Measurements from ENCODE around the gene TUT1. TPM values are rescaled to one million over a fixed set of nuclear protein-coding genes. Genes with fewer than 3 reads are reported as not detected.

TUT1 gene
- total RNA-seq, 4 donors from 2014 or later = 7.8 to 15.7 (median 11.7) TPM

DNA sequence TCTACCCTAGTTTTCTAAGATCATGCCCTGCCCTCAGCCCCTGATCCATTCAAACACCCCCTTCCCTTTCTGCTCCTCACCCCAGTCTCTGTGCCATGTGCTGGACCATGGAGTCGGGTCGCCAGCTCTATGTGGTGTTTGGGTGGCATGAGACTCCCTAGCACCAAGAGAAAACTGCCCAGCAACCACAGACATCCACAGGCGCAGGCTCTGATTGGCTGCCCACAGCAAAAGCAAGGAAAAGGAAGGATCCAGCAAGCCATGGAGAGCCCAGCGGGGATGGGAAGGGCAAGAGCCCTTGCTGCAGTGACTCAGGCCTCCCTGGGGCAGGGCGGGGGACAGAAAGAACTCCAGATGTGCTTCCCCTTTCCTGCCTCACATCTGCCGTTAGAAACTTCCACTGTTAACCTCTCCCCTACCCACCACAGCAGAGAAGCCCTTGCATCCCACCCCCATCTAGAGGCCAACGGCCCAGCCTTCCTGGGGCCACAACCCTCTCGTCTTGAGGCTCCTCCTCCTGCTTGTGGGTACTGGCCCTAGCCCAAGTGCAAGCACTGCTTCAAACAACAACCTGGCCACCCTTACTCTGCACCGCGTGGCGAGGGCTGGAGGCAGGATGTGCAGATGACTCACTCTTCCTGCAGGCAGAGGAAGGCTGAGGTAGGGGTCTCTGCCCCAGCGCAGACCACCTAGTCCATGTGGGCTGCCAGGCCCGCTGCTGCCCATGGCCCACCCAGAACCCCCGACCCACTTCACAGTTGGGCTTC lies 35.0 kb downstream of the TUT1 start:
- in situ Hi-C loops (cut with MboI; ENCODE audit: low sequenced_read_pairs in 4 of 4) = loop anchor here in 2 of 4 donors (10.0 kb wide), 3 partner anchors 61 to 161 kb away; no protein-coding TSS in a partner anchor
- ATAC-seq = peak; percentile 40 to 42
- H3K4me1 ChIP-seq = peaks cover 86 to 90% of the 10 kb centered on the region in 2 donors

GRCh38 chr11:62555464-62556107 lies 35.7 kb downstream of the TUT1 start:
- peaks cover 0 to 22% of the 10 kb centered on the region in 2 donors for H3K36me3 ChIP-seq
- DNase-seq (no peak), ATAC-seq (no peak)
- peaks cover 86 to 90% of the 10 kb centered on the region in 2 donors for H3K4me1 ChIP-seq
- H3K9me3 ChIP-seq = no peaks in the 10 kb centered on the region
- H3K27me3 ChIP-seq = no peaks in the 10 kb centered on the region
- peak overlapping the region in 2 of 4 donors; percentile 8 to 23 for H3K4me3 ChIP-seq
- TF ChIP-seq POLR2A (IDR thresholded peaks at IDR 0.05) (no peak), CTCF (IDR thresholded peaks at IDR 0.05 in 4 of 5, conservative IDR thresholded peaks at IDR 0.05 in 1 of 5) (no peak)
- peak overlapping the region; percentile 97 to 100 (median 100) for H3K27ac ChIP-seq
- intact Hi-C loops (cut with DNase I; ENCODE audit: low total_unique reads) = no loop called here
- in situ Hi-C loops (cut with MboI; ENCODE audit: low sequenced_read_pairs in 4 of 4) = loop anchor here in 2 of 4 donors (10.0 kb wide), 3 partner anchors 61 to 161 kb away; no protein-coding TSS in a partner anchor

More for the DNA sequence above, 35.0 kb downstream of the TUT1 start:
- no peaks in the 10 kb centered on the region for H3K9me3 ChIP-seq
- peak; percentile 89 to 94 for DNase-seq
- H3K36me3 ChIP-seq = peaks cover 0 to 22% of the 10 kb centered on the region in 2 donors
- H3K27me3 ChIP-seq = no peaks in the 10 kb centered on the region
- peak in 1 of 2 donors; percentile 35 for TF ChIP-seq POLR2A (IDR thresholded peaks at IDR 0.05)
- TF ChIP-seq CTCF (IDR thresholded peaks at IDR 0.05 in 4 of 5, conservative IDR thresholded peaks at IDR 0.05 in 1 of 5) = no peak
- intact Hi-C loops (cut with DNase I; ENCODE audit: low total_unique reads) = no loop called here
- peak overlapping the region in 2 of 4 donors; percentile 8 to 23 for H3K4me3 ChIP-seq
- peak overlapping the region; percentile 97 to 100 (median 100) for H3K27ac ChIP-seq

DNA sequence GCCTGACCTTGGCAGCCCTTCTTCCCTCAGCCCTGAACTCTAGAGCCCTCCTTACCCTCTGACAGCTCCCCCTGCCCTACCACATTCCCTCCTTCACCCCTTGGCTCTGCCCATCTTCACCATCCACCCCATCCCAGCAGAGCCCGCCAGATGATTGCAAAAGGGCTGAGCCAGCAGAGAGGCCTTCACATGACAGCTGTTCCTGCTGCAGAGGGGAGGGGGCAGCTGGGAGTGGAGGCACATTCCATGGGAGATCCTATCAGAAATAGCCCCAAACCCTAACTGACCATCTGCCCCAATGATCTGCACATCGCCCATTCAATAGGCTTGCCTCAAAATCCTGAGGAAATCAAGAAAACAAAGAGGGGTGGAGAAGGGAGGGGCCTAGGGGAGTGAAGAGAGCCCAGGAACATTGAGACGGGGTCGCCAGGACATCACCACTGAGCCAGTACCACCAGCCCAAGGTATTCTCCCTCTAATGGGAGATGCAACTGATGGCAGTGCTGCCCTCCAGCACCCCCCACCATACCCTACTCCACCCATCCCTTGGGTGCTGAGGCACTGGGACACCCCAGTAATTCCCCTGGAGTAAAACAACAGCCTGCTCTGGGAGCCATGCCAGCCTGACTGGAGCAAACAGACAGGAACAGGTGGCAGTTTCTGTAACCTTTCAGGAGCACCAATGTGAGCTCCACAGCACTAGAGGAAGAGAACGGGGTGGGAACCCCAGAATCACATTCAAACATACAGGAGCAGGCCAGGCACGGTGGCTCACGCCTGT lies 36.7 kb downstream of the TUT1 start:
- intact Hi-C loops (cut with DNase I; ENCODE audit: low total_unique reads) (no loop called here), in situ Hi-C loops (cut with MboI; ENCODE audit: low sequenced_read_pairs in 4 of 4) (loop anchor here in 2 of 4 donors (10.0 kb wide), 3 partner anchors 60 to 160 kb away; no protein-coding TSS in a partner anchor)
- TF ChIP-seq CTCF (IDR thresholded peaks at IDR 0.05 in 4 of 5, conservative IDR thresholded peaks at IDR 0.05 in 1 of 5) (no peak), POLR2A (IDR thresholded peaks at IDR 0.05) (no peak)
- Histone ChIP-seq H3K27me3 (no peaks in the 10 kb centered on the region), H3K4me1 (peaks cover 85 to 89% of the 10 kb centered on the region in 2 donors), H3K27ac (peak overlapping the region; percentile 97 to 100 (median 100)), H3K4me3 (peak overlapping the region in 1 of 4 donors; percentile 41), H3K36me3 (peaks cover 0 to 18% of the 10 kb centered on the region in 2 donors), H3K9me3 (no peaks in the 10 kb centered on the region)
- ATAC-seq (peak; percentile 21 to 40), DNase-seq (peak; percentile 80 to 94)

DNA sequence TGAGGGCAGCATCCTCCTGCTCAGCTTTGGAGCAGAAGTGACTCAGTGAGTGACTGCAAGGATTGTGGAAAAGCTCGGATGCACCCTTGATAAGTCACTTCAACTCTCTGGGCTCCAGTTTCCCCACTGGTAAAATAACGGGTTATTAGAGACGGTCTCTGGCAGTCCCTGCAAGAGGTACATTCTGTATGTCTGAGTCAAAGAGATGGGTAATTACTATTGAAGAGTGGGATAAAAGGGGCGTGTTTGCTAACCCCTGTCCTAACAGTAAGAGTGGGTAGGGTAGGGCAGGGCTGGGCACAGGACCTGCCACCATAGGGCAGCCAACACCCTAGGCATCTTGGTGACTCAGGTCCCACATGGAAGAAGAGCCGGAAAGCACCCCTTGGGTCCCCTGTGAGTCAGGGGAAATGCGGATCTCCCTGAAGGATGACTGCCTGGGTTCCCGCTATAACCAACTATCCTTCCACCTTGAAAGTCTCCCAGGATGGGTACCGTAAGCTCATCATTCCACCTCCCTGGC lies 37.4 kb downstream of the TUT1 start:
- Histone ChIP-seq H3K27me3 (no peaks in the 10 kb centered on the region), H3K9me3 (no peaks in the 10 kb centered on the region), H3K27ac (peak overlapping the region; percentile 97 to 100 (median 100)), H3K4me3 (peak overlapping the region; percentile 29 to 41 (median 36)), H3K36me3 (peaks cover 0 to 11% of the 10 kb centered on the region in 2 donors), H3K4me1 (peaks cover 88 to 89% of the 10 kb centered on the region in 2 donors)
- in situ Hi-C loops (cut with MboI; ENCODE audit: low sequenced_read_pairs in 4 of 4) (loop anchor here in 2 of 4 donors (10.0 kb wide), 3 partner anchors 59 to 159 kb away; no protein-coding TSS in a partner anchor), intact Hi-C loops (cut with DNase I; ENCODE audit: low total_unique reads) (no loop called here)
- peak; percentile 68 to 70 for DNase-seq
- ATAC-seq = peak; percentile 14 to 24
- TF ChIP-seq POLR2A (IDR thresholded peaks at IDR 0.05) (no peak), CTCF (IDR thresholded peaks at IDR 0.05 in 4 of 5, conservative IDR thresholded peaks at IDR 0.05 in 1 of 5) (no peak)

Data from gastrocnemius medialis (tissue), 4 donors.